Neural cell (in vitro differentiated cells): ENCODE measurements around the gene PCIF1. TPM values are rescaled to one million over a fixed set of nuclear protein-coding genes. Genes with fewer than 3 reads are reported as not detected.

Source experiments
- H2AFZ ChIP-seq: fragments of 200-600, 300-800 bp; sonication (generic), shearing (Covaris generic); 2 replicates; pipeline ENCODE4 v1.6.0; 2014; ENCODE audit warnings: low read depth, mild to moderate bottlenecking, antibody characterized with exemption, low read length, moderate library complexity
- H3F3A ChIP-seq: fragments of 200-600 bp; shearing (Covaris generic); 2 replicates; pipeline ENCODE4 v1.6.1; 2016; ENCODE audit warnings: mild to moderate bottlenecking, moderate library complexity, mixed read lengths, antibody characterized with exemption, low read length; ENCODE audit not compliant: insufficient read depth, poor library complexity, severe bottlenecking
- H3K27ac ChIP-seq: fragments of 200-600, 300-800 bp; sonication (generic), shearing (Covaris generic); 2 replicates; pipeline ENCODE4 v1.5.1; 2014; ENCODE audit warnings: mild to moderate bottlenecking, low read length, moderate library complexity
- H3K27me3 ChIP-seq: fragments of 300-800, 200-600 bp; sonication (generic), shearing (Covaris generic); 2 replicates; pipeline ENCODE4 v1.6.0; 2014; ENCODE audit warnings: mild to moderate bottlenecking, low read depth, low read length, moderate library complexity; ENCODE audit not compliant: insufficient read depth
- H3K36me3 ChIP-seq: fragments of 300-800, 200-600 bp; sonication (generic), shearing (Covaris generic); 2 replicates; pipeline ENCODE4 v1.5.1; 2014; ENCODE audit warnings: mild to moderate bottlenecking, antibody characterized with exemption, low read length, moderate library complexity; ENCODE audit not compliant: insufficient read depth
- H3K4me2 ChIP-seq: fragments of 300-800, 200-600 bp; sonication (generic), shearing (Covaris generic); 2 replicates; pipeline ENCODE4 v1.6.0; 2014; ENCODE audit warnings: mild to moderate bottlenecking, low read length
- H3K4me3 ChIP-seq: fragments of 300-800, 200-600 bp; sonication (generic), shearing (Covaris generic); 2 replicates; pipeline ENCODE4 v1.5.1; 2014; ENCODE audit warnings: mild to moderate bottlenecking, low read length, moderate library complexity
- H3K79me2 ChIP-seq: fragments of 200-600 bp; shearing (Covaris generic); replicated peaks from 2 replicates; pipeline ENCODE4 v1.6.0; 2014; ENCODE audit warnings: mild to moderate bottlenecking, low read length, moderate library complexity; ENCODE audit not compliant: insufficient read depth
- H3K9ac ChIP-seq: fragments of 300-800, 200-600 bp; sonication (generic), shearing (Covaris generic); 2 replicates; pipeline ENCODE4 v1.6.1; 2016; ENCODE audit warnings: mild to moderate bottlenecking, low read length, mixed read lengths
- H3K9me2 ChIP-seq: fragments of 200-600 bp; shearing (Covaris generic); 2 replicates; pipeline ENCODE4 v1.6.1; 2016; ENCODE audit warnings: mild to moderate bottlenecking, low read length, mixed read lengths; ENCODE audit not compliant: insufficient read depth
- H3K9me3 ChIP-seq: fragments of 200-600, 300-800 bp; sonication (generic), shearing (Covaris generic); 2 replicates; pipeline ENCODE4 v1.6.1; 2016; ENCODE audit warnings: mild to moderate bottlenecking, mixed run types, low read length, moderate library complexity, mixed read lengths
- H4K20me1 ChIP-seq: fragments of 200-600 bp; shearing (Covaris generic); 2 replicates; pipeline ENCODE4 v1.6.1; 2016; ENCODE audit warnings: mild to moderate bottlenecking, mixed run types; ENCODE audit not compliant: insufficient read depth
- EP300 ChIP-seq: fragments of 450-650 bp; conservative IDR thresholded peaks from 2 replicates; pipeline ENCODE4 v1.6.1; 2014; ENCODE audit warnings: antibody characterized with exemption, mild to moderate bottlenecking, moderate library complexity; ENCODE audit not compliant: poor library complexity, severe bottlenecking
- EZH2 ChIP-seq: fragments of 200-600, 300-800 bp; shearing (Covaris generic), sonication (generic); IDR thresholded peaks from 2 replicates; pipeline ENCODE4 v1.6.1; 2014; ENCODE audit warnings: antibody characterized with exemption, low read length, borderline replicate concordance, mild to moderate bottlenecking; ENCODE audit not compliant: insufficient read depth, poor library complexity, severe bottlenecking
- POLR2AphosphoS5 ChIP-seq: IDR thresholded peaks from 2 replicates; pipeline ENCODE4 v1.6.1; 2012
- RAD21 ChIP-seq: fragments of 450-650 bp; conservative IDR thresholded peaks from 2 replicates; pipeline ENCODE4 v1.6.1; 2014; ENCODE audit warnings: antibody characterized with exemption, mild to moderate bottlenecking, moderate library complexity
- SMC3 ChIP-seq: fragments of 450-650 bp; conservative IDR thresholded peaks from 2 replicates; pipeline ENCODE4 v1.6.1; 2014; ENCODE audit warnings: antibody characterized with exemption, mild to moderate bottlenecking, moderate library complexity; ENCODE audit not compliant: poor library complexity
- TAF1 ChIP-seq: IDR thresholded peaks from 2 replicates; pipeline ENCODE4 v1.6.1; 2012; ENCODE audit warnings: low read depth
- polyA plus RNA-seq: library from polyadenylated mRNA; depleted of rRNA; stranded (reverse); fragments of >200 nt; gene quantifications from 2 replicates; pipeline ENCODE4 v1.2.3, GENCODE V29; 2014
- TF ChIP-seq, protein P1 (sequence below): fragments of 450-650 bp; IDR thresholded peaks from 2 replicates; pipeline ENCODE4 v1.5.1; 2014; ENCODE audit warnings: antibody characterized with exemption, mild to moderate bottlenecking, moderate library complexity; ENCODE audit not compliant: poor library complexity, severe bottlenecking

Gene PCIF1
- polyA plus RNA-seq, 1 donor from 2014 or later: 28.3 TPM

DNA sequence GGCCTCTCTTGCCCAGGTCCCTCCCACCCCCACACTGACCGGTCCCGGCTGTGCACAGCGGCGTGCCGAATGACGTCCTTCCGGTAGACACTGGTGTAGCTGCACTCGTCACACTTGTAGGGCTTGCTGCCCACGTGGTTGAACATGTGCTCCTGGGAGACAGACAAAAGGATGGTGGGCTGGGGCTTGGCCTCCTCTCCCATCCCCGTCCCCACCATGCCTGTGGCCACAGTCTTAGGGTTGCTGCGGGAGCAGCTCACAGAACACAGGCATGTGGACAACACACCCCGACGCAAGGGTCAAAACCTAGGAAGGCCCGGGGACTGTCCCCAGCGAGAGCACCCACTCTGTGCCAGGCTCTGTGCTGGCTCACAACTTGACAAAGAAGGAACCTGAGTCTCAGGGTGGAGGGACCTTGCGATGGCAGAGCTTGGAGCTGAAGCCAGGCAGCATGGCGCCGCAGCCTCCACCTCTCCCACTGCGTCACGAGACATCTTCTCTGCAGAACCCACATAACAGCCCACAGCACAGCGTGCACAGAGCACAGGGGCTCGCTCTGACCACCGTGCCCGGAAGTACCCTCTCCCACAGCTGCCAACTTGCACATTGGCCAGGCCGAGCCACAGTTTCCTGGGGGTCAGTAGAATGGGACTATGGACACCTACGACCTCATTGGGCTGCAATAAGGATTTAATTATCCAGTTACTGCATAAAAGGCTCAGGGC is 27.7 kb downstream of the PCIF1 start:
- no peaks in the 10 kb centered on the region for H4K20me1 ChIP-seq
- H3K4me2 ChIP-seq: no peak overlapping the region
- H3K36me3 ChIP-seq: no peaks in the 10 kb centered on the region
- H3K9me3 ChIP-seq: no peaks in the 10 kb centered on the region
- no peak overlapping the region for H2AFZ ChIP-seq
- TF ChIP-seq, protein P1, sequence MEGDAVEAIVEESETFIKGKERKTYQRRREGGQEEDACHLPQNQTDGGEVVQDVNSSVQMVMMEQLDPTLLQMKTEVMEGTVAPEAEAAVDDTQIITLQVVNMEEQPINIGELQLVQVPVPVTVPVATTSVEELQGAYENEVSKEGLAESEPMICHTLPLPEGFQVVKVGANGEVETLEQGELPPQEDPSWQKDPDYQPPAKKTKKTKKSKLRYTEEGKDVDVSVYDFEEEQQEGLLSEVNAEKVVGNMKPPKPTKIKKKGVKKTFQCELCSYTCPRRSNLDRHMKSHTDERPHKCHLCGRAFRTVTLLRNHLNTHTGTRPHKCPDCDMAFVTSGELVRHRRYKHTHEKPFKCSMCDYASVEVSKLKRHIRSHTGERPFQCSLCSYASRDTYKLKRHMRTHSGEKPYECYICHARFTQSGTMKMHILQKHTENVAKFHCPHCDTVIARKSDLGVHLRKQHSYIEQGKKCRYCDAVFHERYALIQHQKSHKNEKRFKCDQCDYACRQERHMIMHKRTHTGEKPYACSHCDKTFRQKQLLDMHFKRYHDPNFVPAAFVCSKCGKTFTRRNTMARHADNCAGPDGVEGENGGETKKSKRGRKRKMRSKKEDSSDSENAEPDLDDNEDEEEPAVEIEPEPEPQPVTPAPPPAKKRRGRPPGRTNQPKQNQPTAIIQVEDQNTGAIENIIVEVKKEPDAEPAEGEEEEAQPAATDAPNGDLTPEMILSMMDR: no peak
- TF ChIP-seq EZH2: no peak
- TF ChIP-seq POLR2AphosphoS5: no peak
- no peak for TF ChIP-seq SMC3
- H3K9me2 ChIP-seq: no peaks in the 10 kb centered on the region
- no peak overlapping the region for H3K4me3 ChIP-seq
- no peak overlapping the region for H3K9ac ChIP-seq
- no peaks in the 10 kb centered on the region for H3K27me3 ChIP-seq
- no peaks in the 10 kb centered on the region for H3F3A ChIP-seq
- H3K27ac ChIP-seq: no peak overlapping the region
- H3K79me2 ChIP-seq: no peaks in the 10 kb centered on the region

GRCh38 chr20:45963059-45964005 is 28.8 kb downstream of the PCIF1 start:
- H3K4me2 ChIP-seq: no peak overlapping the region
- TF ChIP-seq SMC3 (peak; percentile 67), TAF1 (no peak), RAD21 (peak; percentile 64), EP300 (no peak)
- TF ChIP-seq, protein P1: peak; percentile 66
- H3K9me2 ChIP-seq: no peaks in the 10 kb centered on the region
- no peak overlapping the region for H2AFZ ChIP-seq
- H3K79me2 ChIP-seq: no peaks in the 10 kb centered on the region
- no peaks in the 10 kb centered on the region for H3K9me3 ChIP-seq
- H4K20me1 ChIP-seq: no peaks in the 10 kb centered on the region
- no peaks in the 10 kb centered on the region for H3K36me3 ChIP-seq
- no peaks in the 10 kb centered on the region for H3F3A ChIP-seq
- no peak overlapping the region for H3K9ac ChIP-seq
- no peak overlapping the region for H3K27ac ChIP-seq
- no peak overlapping the region for H3K4me3 ChIP-seq
- no peaks in the 10 kb centered on the region for H3K27me3 ChIP-seq
